ENCODE results near the gene SLC17A2. TPM values are rescaled to one million over a fixed set of nuclear protein-coding genes. Genes with fewer than 3 reads are reported as not detected.

Gene SLC17A2
- polyA plus RNA-seq, 3 donors from 2014 or later = not detected

DNA sequence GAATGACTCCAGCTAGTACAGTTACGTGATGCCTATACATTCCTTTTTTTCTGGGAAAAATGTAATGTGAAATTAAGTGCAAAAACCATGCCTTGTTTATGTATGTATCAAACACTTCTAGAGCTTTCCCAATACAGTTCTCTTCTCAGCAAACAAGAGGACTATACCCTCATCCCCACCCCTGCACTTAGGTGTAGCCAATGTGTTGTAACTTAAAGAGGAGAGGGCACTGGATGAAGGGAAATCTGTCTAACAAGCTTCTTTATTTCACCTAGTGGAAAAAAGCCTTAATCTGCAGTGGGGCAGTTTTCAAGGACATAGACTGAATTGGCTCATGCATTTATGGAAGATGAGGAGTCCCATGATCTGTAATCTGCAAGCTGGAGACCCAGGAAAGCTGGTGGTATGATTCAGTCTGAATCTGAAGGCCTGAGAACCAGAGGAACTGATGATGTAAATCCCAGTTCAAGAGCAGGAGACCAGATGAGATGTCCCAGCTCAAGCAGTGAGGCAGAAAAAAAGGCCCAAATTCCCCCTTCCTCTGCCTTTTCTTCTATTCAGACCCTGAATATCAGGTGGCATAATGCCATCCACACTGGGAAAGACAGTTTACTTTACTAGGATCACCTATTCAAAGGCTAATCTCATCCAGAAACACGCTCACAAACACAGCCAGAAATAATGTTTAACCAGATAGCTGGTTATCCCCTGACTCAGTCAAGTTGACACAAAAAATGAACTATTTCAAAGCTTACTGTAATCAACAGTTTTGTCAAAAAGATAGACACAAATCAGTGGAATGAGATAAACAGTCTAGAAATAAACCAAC lies 30.7 kb downstream of the SLC17A2 start:
- H3K36me3 Mint-ChIP-seq = no peaks in the 10 kb centered on the region
- no peaks in the 10 kb centered on the region for H3K4me1 Mint-ChIP-seq
- DNase-seq = no peak
- H3K27ac Mint-ChIP-seq = no peak overlapping the region
- no peak overlapping the region for H3K4me3 Mint-ChIP-seq
- peaks cover 0 to 12% (median 3%) of the 10 kb centered on the region in 3 donors for H3K27me3 Mint-ChIP-seq (ENCODE audit: low read depth in 3 of 3)
- H3K9me3 Mint-ChIP-seq = no peaks in the 10 kb centered on the region

DNA sequence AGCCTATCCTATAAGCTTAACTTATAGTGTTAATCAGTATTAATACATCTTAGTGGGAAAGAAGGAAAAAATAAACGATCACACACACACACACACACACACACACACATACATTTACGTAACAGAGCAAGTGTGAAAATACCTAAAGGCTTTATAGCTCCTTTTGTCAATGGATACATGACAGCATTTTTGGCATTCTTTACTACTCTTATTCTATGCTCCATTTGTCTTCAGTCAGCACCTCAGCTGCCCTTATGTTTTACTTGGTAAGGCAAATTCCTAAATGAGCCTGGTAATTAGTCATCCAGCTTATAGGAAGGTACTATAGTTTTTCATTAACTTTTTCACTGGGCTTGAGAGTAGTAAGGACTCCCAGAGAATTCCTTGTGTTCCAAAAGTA lies 31.4 kb downstream of the SLC17A2 start:
- Mint-ChIP-seq H3K4me3 (no peak overlapping the region), H3K27me3 (ENCODE audit: low read depth in 3 of 3) (peaks cover 0 to 12% (median 2%) of the 10 kb centered on the region in 3 donors), H3K36me3 (no peaks in the 10 kb centered on the region), H3K4me1 (no peaks in the 10 kb centered on the region), H3K9me3 (no peaks in the 10 kb centered on the region), H3K27ac (no peak overlapping the region)
- no peak for DNase-seq

DNA sequence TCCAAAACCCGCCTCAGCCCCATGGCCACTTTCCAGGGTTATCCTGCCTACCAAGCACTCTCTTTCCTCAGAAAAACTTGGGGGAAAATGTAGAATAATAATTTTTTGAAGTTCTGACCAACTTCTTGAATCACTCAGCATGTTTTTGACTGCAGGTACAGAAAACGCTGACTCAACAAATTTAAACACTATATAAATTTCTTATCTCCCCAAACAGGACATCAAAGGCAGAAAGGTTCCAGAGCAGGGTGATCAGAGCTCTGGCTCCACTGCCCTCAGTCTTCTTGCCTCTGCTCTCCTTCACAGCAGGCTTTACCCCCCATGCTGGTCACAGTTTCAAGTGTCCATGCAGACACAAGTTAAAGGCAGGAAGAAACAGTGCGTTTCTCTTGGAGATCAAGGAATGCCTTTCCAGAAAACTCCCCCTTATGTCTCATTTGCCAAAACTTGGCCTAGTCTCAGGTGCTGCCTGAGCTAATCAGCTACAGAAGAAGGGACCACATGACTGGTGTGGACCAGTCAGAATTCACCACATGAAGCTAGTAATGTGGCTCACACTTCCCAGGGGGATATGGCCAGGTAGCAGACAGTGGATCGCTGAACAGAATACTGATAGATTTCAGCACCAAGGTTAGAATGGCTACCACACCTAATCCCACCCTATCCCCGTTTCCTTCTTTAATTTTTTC lies 32.1 kb downstream of the SLC17A2 start:
- H3K4me3 Mint-ChIP-seq = no peak overlapping the region

DNA sequence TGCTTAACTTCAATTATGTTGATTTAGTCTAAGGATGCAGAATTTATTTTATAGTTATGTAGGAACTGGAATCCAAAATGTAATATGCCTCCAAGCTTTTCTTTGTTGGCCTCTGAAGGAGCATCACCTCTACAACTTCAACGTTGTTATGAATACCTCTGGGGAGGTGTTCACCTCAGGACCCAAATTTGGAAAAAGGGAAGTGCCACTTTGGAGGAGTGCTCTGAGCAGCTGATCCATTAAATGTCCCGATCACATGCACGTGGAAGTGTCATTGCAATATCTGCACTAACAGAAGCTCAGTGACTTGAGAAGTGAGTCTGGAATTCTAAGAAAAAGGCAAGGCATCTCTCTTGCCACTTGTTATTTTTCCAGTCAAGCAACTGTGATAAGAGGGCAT lies 34.2 kb downstream of the SLC17A2 start:
- H3K4me3 Mint-ChIP-seq = no peak overlapping the region
- no peak overlapping the region for H3K27ac Mint-ChIP-seq

More for the DNA sequence above, 32.1 kb downstream of the SLC17A2 start:
- DNase-seq = no peak
- no peak overlapping the region for H3K27ac Mint-ChIP-seq
- peaks cover 2 to 12% (median 3%) of the 10 kb centered on the region in 3 donors for H3K27me3 Mint-ChIP-seq (ENCODE audit: low read depth in 3 of 3)
- H3K4me1 Mint-ChIP-seq = no peaks in the 10 kb centered on the region
- no peaks in the 10 kb centered on the region for H3K9me3 Mint-ChIP-seq
- no peaks in the 10 kb centered on the region for H3K36me3 Mint-ChIP-seq

DNA sequence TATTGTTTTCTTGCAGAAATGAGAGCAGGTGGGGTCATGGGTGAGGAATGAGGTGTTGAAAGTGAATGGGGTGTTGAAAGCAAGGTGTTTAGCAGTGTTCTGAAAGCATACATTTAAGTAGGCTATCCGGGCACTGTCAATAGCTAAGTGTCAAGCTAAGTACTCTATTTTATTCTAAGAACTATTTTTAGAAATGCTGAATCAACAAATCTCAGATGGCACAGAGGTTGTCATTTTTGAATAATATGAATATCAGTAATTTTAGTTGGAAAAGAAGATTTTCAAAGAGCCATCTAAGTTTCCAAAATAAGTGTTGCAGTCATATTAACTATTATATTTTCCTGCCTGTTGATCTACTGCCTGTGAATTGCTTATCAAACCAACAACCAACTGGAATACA lies 34.7 kb downstream of the SLC17A2 start:
- no peaks in the 10 kb centered on the region for H3K36me3 Mint-ChIP-seq
- no peak overlapping the region for H3K27ac Mint-ChIP-seq
- no peak for DNase-seq
- H3K4me1 Mint-ChIP-seq = no peaks in the 10 kb centered on the region
- H3K27me3 Mint-ChIP-seq (ENCODE audit: low read depth in 3 of 3) = peaks cover 2 to 3% (median 3%) of the 10 kb centered on the region in 3 donors
- no peaks in the 10 kb centered on the region for H3K9me3 Mint-ChIP-seq
- no peak overlapping the region for H3K4me3 Mint-ChIP-seq

More for the DNA sequence above, 34.2 kb downstream of the SLC17A2 start:
- Mint-ChIP-seq H3K36me3 (no peaks in the 10 kb centered on the region), H3K27me3 (ENCODE audit: low read depth in 3 of 3) (peaks cover 2 to 3% (median 3%) of the 10 kb centered on the region in 3 donors), H3K9me3 (no peaks in the 10 kb centered on the region), H3K4me1 (no peaks in the 10 kb centered on the region)
- no peak for DNase-seq

DNA sequence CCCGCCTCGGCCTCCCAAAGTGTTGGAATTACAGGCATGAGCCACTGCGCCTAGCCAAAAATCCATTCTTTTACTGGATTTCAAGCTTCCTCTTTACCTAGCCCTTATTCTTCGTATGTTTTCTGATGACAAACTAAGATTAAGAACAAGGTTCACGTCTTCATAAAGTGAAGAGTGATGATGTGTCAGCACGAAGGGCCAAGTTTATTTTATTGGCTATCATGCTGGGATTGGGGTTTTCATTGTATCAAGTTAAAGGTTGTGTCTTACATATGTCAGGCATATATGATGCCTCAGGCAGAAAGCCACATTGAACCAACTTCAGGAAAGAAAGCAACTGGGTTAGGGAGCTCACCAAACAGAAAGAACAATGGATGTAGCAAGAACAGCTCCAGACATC lies 36.7 kb downstream of the SLC17A2 start:
- Mint-ChIP-seq H3K27ac (no peak overlapping the region), H3K4me1 (no peaks in the 10 kb centered on the region), H3K27me3 (ENCODE audit: low read depth in 3 of 3) (peaks cover 2 to 4% (median 3%) of the 10 kb centered on the region in 3 donors), H3K4me3 (no peak overlapping the region), H3K9me3 (no peaks in the 10 kb centered on the region), H3K36me3 (no peaks in the 10 kb centered on the region)
- no peak for DNase-seq

DNA sequence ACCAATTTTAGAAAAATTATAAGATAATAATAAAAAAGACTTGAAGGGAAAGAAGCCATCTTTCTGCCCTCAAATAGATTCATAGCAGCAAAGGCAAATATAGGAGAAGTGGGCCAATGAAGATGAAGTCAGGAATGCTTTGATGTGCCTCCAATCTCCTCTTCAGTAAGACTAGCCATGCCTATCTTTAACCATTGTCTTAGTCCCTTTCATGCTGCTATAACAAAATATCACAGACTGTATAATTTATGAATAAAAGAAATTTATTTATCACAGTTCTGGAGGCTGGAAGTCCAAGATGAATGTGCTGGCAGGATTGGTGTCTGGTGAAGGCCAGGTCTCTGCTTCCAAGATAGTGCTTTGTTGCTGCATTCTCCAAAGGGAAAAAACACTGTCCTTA lies 37.6 kb downstream of the SLC17A2 start:
- no peaks in the 10 kb centered on the region for H3K36me3 Mint-ChIP-seq
- H3K9me3 Mint-ChIP-seq = no peaks in the 10 kb centered on the region
- no peak overlapping the region for H3K27ac Mint-ChIP-seq
- H3K27me3 Mint-ChIP-seq (ENCODE audit: low read depth in 3 of 3) = peaks cover 2 to 4% (median 3%) of the 10 kb centered on the region in 3 donors
- no peaks in the 10 kb centered on the region for H3K4me1 Mint-ChIP-seq
- DNase-seq = no peak
- no peak overlapping the region for H3K4me3 Mint-ChIP-seq

DNA sequence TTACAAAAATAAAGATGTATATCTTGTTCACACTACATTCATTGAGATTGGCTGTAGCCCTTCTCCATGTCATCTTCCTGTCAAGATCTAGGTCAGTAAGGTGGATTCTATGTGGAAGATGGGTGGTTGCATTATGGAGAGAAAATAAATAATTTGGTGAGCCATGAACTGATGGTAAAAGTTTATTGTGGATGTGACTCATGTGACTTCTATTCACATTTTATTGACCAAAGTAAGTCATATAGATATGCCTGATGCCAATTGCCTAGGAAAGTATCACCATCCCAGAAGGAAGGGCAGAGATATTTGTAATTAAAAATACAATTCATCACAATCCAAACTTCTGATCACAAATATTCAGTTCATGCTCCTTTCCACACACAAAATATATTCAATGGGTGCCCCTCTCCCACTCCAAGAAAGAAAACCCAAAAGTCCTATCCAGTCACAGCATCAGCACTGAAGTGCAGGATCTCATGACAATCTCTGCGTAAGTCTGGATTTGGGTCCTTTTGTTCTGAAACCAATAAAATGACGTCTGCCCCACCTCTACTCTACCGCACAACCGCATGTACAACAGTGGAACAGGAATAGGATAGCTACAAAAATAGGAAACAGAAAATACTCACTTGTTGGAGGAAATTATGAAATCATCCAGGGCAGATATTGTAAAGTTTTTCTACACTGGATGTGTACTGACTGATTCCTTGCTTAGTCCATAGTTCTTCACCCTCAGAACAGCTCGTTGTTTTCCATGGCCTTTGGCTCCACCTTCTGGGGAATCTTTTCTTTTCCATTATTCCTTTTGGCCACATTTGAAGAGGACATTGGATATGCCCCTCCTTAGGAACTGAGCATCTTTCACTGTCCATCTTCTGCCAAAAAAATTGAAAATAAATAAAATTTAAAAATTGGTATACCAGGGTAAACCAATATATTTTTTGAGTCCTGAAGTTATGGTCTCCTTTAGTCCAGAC lies 40.3 kb downstream of the SLC17A2 start:
- Mint-ChIP-seq H3K27ac (no peak overlapping the region), H3K4me1 (no peaks in the 10 kb centered on the region), H3K27me3 (ENCODE audit: low read depth in 3 of 3) (peaks cover 0 to 4% (median 0%) of the 10 kb centered on the region in 3 donors), H3K36me3 (no peaks in the 10 kb centered on the region), H3K4me3 (no peak overlapping the region), H3K9me3 (no peaks in the 10 kb centered on the region)
- peak in 1 of 3 donors; percentile 8 for DNase-seq

DNA sequence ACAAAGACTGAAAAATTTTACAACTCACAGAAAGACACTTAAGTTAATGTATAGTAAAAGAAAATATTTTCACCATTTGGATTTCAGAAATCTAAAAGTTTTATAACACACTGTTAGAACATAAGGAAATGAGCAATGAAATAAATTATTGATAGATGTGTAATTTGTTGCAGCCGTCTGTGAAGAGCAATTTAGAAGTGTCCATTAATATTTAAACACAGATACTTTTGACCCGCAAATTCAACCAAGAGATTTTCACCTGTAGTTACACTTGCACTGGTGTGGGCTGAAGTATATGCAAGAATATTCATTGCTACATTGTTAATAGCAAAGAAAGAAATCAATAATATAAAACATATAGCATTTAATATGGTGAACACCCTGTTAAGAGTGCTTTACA lies 41.9 kb downstream of the SLC17A2 start:
- Mint-ChIP-seq H3K27ac (no peak overlapping the region), H3K27me3 (ENCODE audit: low read depth in 3 of 3) (peaks cover 0 to 3% (median 0%) of the 10 kb centered on the region in 3 donors), H3K36me3 (no peaks in the 10 kb centered on the region), H3K4me1 (no peaks in the 10 kb centered on the region), H3K4me3 (no peak overlapping the region), H3K9me3 (no peaks in the 10 kb centered on the region)
- DNase-seq = no peak

DNA sequence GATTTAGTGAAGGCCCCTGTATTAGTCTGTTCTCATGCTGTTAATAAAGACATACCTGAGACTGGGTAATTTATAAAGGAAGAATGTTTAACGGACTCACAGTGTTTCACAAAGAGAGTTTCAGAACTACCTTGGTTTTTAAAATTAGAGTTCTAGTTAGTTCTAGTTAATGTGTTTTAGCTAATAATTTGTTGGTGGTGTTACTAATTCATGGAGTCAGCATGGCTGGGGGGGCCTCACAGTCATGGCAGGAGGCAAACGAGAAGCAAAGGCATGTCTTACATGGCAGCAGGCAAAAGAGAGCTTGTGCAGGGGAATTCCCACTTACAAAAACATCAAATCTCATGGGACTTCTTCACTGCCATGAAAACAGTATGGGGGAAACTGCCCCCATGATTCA lies 44.4 kb downstream of the SLC17A2 start:
- Mint-ChIP-seq H3K36me3 (no peaks in the 10 kb centered on the region), H3K27me3 (ENCODE audit: low read depth in 3 of 3) (peaks cover 0 to 5% (median 2%) of the 10 kb centered on the region in 3 donors), H3K4me3 (no peak overlapping the region), H3K4me1 (peaks cover 0 to 8% of the 10 kb centered on the region in 2 donors), H3K9me3 (no peaks in the 10 kb centered on the region), H3K27ac (no peak overlapping the region)
- no peak for DNase-seq

DNA sequence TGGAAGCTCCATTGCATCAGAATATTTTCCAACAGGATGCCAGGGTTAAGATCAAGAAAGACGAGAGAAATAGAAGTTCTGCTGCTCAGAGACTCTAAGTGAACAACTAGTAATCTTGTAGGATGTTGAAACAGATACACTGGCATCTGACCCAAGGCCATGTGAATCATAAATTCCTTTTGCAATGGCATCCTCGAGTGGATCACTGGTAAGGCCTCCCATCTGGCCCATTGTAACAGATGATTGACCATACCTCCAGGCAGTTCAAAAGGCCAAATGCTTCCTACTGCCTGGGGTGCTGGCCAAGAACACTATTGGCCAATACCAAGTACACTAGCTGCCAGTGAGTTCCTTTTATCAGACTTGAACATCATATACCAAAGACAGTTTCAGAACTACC lies 46.5 kb downstream of the SLC17A2 start:
- Mint-ChIP-seq H3K27me3 (ENCODE audit: low read depth in 3 of 3) (peaks cover 0 to 7% (median 0%) of the 10 kb centered on the region in 3 donors), H3K27ac (no peak overlapping the region), H3K4me1 (peaks cover 0 to 8% of the 10 kb centered on the region in 2 donors), H3K4me3 (no peak overlapping the region), H3K9me3 (peaks cover 0 to 1% (median 0%) of the 10 kb centered on the region in 6 donors), H3K36me3 (no peaks in the 10 kb centered on the region)
- no peak for DNase-seq

DNA sequence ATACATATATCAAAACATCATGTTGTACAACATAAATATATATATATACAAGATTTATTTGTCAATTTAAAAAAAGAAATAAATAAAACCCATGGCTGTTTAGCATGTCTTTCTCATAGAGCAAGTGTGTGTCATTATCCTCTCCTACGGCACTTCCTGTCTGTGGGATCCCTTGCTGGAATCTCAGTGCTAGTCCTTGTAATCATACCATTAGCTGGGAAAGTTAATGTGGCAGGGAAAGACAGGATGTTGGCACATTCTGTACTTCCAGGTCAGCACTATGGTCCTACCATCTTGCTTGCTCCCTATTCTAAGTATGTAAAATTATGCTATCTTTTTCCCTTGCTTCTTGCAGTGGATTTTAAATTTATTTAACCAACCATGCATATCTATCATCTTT lies 47.0 kb downstream of the SLC17A2 start:
- Mint-ChIP-seq H3K4me3 (no peak overlapping the region), H3K36me3 (no peaks in the 10 kb centered on the region), H3K4me1 (peaks cover 0 to 8% of the 10 kb centered on the region in 2 donors), H3K9me3 (peaks cover 0 to 1% (median 0%) of the 10 kb centered on the region in 6 donors), H3K27me3 (ENCODE audit: low read depth in 3 of 3) (peaks cover 0 to 7% (median 2%) of the 10 kb centered on the region in 3 donors), H3K27ac (no peak overlapping the region)
- DNase-seq = no peak

DNA sequence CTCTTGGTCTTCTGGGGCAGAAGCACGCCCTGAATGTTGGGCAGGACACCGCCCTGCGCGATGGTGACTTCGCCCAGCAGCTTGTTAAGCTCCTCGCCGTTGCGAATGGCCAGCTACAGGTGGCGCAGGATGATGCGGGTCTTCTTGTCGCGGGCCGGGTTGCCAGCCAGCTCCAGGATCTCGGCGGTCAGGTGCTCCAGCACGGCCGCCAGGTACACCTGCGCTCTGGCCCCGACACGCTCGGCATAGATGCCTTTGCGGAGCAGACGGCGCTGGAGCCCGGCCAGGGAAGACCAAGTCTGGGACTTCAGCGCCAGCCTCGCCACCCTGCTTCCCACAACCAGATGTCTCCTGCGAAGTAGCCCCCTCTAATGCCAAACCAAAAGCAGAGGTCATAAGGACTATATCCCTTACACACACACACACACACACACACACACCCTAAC lies 48.4 kb downstream of the SLC17A2 start:
- peaks cover 0 to 8% of the 10 kb centered on the region in 2 donors for H3K4me1 Mint-ChIP-seq
- peak overlapping the region in 3 of 6 donors; percentile 27 to 82 (median 78) for H3K27ac Mint-ChIP-seq
- peak overlapping the region in 3 of 5 donors; percentile 87 to 93 (median 89) for H3K4me3 Mint-ChIP-seq
- no peaks in the 10 kb centered on the region for H3K36me3 Mint-ChIP-seq
- H3K9me3 Mint-ChIP-seq = peaks cover 0 to 1% (median 0%) of the 10 kb centered on the region in 6 donors
- peak in 1 of 3 donors; percentile 31 for DNase-seq
- peaks cover under 1 to 7% (median 2%) of the 10 kb centered on the region in 3 donors for H3K27me3 Mint-ChIP-seq (ENCODE audit: low read depth in 3 of 3)
